Activated T-helper 1 cell treated with anti-CD3 and anti-CD28 coated beads, Interleukin-12 subunit alpha, Interleukin-12 subunit beta, Interleukin-2, Interleukin-4 antibody, amounts not matched to agents 30 ng/mL and 10 ng/mL and 1 ng/mL, durations not matched to agents 14 hours and 24 hours and 36 hours (primary cell): ENCODE measurements around the gene SERGEF. TPM values are rescaled to one million over a fixed set of nuclear protein-coding genes. Genes with fewer than 3 reads are reported as not detected.

ENCODE experiments used
- DNase-seq: peaks from one replicate; pipeline ENCODE4 v3.0.0; 2021; ENCODE audit warnings: low spot score
- H3K27ac Mint-ChIP-seq: one replicate; pipeline ENCODE4 v1.8.0; 2021; ENCODE audit warnings: mild to moderate bottlenecking, mixed read lengths
- H3K27me3 Mint-ChIP-seq: one replicate; pipeline ENCODE4 v1.8.0; 2022; ENCODE audit warnings: mild to moderate bottlenecking, moderate library complexity, mixed read lengths; ENCODE audit not compliant: insufficient read depth
- H3K36me3 Mint-ChIP-seq: one replicate; pipeline ENCODE4 v1.8.0; 2021; ENCODE audit warnings: low read depth, mixed read lengths
- H3K4me1 Mint-ChIP-seq: one replicate; pipeline ENCODE4 v1.8.0; 2021; ENCODE audit warnings: low read depth, mixed read lengths
- H3K4me3 Mint-ChIP-seq: one replicate; pipeline ENCODE4 v1.8.0; 2021; ENCODE audit warnings: mild to moderate bottlenecking, moderate library complexity, mixed read lengths
- H3K9me3 Mint-ChIP-seq: one replicate; pipeline ENCODE4 v1.8.0; 2021; ENCODE audit warnings: mixed read lengths
- intact Hi-C: fragments of 100-400 bp; cut with micrococcal nuclease; formaldehyde crosslinking; loops from one replicate; pipeline ENCODE4 v1.15.1; 2024
- total RNA-seq: library from RNA; stranded (reverse); gene quantifications from 2 replicates; pipeline ENCODE4 v1.2.3, GENCODE V29; 2022

SERGEF gene
- total RNA-seq, 1 donor from 2014 or later: 24.5 TPM

DNA sequence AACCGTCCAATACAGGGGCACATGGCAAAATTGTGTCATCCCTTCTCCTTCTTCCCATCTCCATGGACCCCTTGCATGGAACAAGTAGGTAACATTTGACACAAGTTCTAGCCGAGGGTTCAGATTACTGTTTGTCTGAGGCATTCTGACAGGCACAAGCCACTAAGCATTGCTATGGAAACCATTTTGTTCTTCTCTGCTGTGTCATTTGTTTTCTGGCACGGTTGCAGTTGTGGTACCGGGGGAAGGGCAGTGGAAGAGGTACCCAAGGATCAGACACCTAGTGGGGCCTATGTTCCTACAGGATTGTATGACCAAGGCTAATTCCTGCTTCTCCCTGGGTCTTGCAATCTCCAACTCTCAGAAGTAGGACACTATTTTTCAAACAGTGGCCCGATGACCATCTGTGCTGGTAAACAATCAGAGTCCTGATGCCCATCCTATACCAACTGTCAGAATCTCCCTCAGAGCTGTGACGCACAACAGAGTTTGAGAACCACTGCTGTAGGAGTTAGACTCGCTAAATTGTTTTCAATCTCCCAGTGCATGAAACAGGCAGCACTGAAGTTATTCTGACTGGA is 209.0 kb downstream of the SERGEF start:
- no peaks in the 10 kb centered on the region for H3K4me1 Mint-ChIP-seq
- no peaks in the 10 kb centered on the region for H3K36me3 Mint-ChIP-seq
- H3K4me3 Mint-ChIP-seq: no peak overlapping the region
- H3K9me3 Mint-ChIP-seq: no peaks in the 10 kb centered on the region
- intact Hi-C loops: no loop called here
- no peaks in the 10 kb centered on the region for H3K27me3 Mint-ChIP-seq
- no peak for DNase-seq
- H3K27ac Mint-ChIP-seq: no peak overlapping the region

DNA sequence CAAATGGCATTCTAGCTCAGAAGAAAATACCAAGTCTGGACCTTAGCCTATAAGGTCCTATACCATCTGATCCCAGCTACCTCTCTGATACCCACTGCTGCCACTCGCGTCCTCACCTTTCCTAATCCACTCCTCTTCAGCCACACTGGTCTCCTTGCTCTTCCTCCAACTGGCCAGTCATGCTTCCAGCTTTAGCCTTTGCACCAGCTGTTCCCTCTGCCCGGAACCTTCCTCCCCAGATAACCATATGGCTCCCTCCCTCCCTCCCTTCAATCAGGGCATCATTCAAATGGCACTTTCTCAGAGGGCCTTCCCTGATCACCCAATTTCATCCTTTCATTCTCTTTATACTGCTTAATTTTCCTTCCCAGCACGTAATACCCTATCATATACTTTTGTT is 210.4 kb downstream of the SERGEF start:
- intact Hi-C loops: no loop called here
- H3K36me3 Mint-ChIP-seq: no peaks in the 10 kb centered on the region
- H3K4me1 Mint-ChIP-seq: no peaks in the 10 kb centered on the region
- H3K4me3 Mint-ChIP-seq: no peak overlapping the region
- DNase-seq: no peak
- H3K9me3 Mint-ChIP-seq: no peaks in the 10 kb centered on the region
- no peak overlapping the region for H3K27ac Mint-ChIP-seq
- no peaks in the 10 kb centered on the region for H3K27me3 Mint-ChIP-seq

DNA sequence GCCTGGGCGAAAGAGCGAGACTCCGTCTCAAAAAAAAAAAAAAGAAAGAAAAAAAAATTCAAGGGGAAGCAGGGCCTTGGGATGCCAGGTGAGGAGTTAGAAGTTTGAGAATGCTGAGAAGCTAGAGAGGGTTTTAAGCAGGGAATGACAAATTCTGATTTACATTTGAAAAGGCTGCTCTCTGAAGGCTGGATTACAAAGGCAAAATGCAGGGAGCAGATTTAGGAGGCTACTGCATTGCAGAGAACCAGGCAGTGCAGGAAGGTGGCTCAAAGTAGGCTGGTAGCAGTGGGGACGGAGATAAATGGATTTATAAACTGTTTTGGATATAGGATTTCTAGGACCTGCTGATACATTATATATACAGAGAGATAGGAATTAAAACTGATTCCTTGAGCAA is 211.7 kb downstream of the SERGEF start:
- Mint-ChIP-seq H3K36me3 (no peaks in the 10 kb centered on the region), H3K9me3 (no peaks in the 10 kb centered on the region), H3K4me1 (no peaks in the 10 kb centered on the region), H3K27me3 (no peaks in the 10 kb centered on the region), H3K4me3 (no peak overlapping the region), H3K27ac (no peak overlapping the region)
- intact Hi-C loops: no loop called here
- DNase-seq: no peak

DNA sequence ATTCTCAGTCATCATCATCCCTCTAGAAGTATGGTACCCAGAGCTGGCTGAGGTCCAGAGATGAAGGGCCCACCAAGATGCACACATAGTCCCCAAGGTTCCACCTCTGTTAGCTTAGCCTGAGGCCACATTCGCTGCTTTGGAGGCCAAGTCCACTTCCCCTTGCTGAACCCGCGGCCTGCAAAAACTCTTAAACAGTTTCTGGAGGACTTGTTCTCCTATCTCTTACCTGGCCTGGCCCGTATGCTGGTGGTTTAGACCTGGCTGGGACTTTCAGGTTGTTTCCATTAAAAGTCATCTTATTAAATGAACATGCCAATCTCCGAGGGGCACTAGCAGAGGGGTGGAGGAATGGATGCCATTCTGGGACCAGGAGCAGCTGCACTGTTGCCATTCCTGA is 213.7 kb downstream of the SERGEF start:
- H3K27me3 Mint-ChIP-seq: no peaks in the 10 kb centered on the region
- intact Hi-C loops: no loop called here

DNA sequence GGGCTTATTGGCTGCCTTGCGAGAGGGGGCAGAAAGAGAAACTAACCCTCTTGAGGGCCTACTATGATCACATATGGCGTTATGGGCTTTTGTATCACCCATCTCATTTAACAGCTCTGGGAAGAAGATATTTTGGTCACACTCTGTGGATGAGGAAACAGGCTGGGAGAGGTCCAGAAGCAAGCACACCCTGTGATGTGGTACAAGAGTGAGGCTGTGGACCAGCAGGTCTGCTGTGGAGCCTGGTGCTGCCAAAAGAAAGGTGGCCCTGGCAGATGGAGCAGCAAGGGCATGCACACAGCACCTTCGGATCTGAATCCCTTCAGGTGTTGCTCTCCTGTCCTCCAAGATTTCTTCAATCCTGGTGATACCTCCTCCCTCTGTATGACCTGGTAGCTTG is 214.1 kb downstream of the SERGEF start:
- intact Hi-C loops: no loop called here
- H3K36me3 Mint-ChIP-seq: no peaks in the 10 kb centered on the region
- no peaks in the 10 kb centered on the region for H3K27me3 Mint-ChIP-seq
- no peaks in the 10 kb centered on the region for H3K9me3 Mint-ChIP-seq
- no peak overlapping the region for H3K4me3 Mint-ChIP-seq
- no peak overlapping the region for H3K27ac Mint-ChIP-seq
- no peak for DNase-seq
- H3K4me1 Mint-ChIP-seq: no peaks in the 10 kb centered on the region

More for the DNA sequence above, 213.7 kb downstream of the SERGEF start:
- DNase-seq: no peak
- Mint-ChIP-seq H3K4me3 (no peak overlapping the region), H3K9me3 (no peaks in the 10 kb centered on the region), H3K4me1 (no peaks in the 10 kb centered on the region), H3K36me3 (no peaks in the 10 kb centered on the region), H3K27ac (no peak overlapping the region)

DNA sequence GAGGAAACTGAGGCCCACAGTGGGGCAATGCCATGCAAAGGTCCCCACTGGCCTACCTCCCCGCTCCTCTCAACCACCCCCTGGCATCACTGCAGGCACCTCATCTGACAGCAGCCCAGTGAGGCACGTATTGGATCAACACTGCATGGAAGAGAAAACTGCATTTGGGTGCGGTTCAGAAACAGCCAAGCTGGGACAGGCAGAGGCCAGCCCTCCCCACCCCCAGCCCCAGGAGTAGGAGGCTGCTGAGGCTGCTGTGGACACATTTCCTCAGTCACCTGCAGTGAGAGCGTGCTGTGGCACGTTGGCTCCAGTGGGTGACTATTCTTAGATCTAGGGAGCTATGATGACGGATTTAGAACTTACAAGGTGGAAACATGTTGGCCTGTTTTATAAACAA is 214.6 kb downstream of the SERGEF start:
- intact Hi-C loops: no loop called here
- Mint-ChIP-seq H3K36me3 (no peaks in the 10 kb centered on the region), H3K27ac (no peak overlapping the region), H3K9me3 (no peaks in the 10 kb centered on the region), H3K4me3 (no peak overlapping the region), H3K27me3 (no peaks in the 10 kb centered on the region), H3K4me1 (no peaks in the 10 kb centered on the region)
- DNase-seq: no peak

DNA sequence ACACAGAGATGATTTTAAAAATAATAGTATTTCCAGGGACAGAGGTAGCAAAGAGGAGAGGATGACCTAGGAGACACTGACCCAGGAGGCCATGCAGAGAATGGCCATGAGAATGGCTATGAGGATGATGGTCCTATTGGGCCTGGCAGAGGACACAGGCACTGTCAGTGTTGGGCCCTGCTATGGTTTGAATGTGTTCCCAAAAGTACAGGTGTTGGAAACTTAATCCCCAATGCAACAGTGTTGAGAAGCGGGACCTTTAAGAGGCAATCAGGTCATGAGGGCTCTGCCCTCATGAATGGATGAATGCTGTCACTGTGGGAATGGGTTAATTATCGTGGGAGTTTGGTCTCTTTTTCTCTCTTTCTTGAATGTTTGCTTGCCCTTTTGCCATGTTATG is 216.7 kb downstream of the SERGEF start:
- Mint-ChIP-seq H3K9me3 (no peaks in the 10 kb centered on the region), H3K4me3 (no peak overlapping the region), H3K36me3 (no peaks in the 10 kb centered on the region), H3K27me3 (no peaks in the 10 kb centered on the region), H3K27ac (no peak overlapping the region), H3K4me1 (no peaks in the 10 kb centered on the region)
- no peak for DNase-seq
- intact Hi-C loops: no loop called here

DNA sequence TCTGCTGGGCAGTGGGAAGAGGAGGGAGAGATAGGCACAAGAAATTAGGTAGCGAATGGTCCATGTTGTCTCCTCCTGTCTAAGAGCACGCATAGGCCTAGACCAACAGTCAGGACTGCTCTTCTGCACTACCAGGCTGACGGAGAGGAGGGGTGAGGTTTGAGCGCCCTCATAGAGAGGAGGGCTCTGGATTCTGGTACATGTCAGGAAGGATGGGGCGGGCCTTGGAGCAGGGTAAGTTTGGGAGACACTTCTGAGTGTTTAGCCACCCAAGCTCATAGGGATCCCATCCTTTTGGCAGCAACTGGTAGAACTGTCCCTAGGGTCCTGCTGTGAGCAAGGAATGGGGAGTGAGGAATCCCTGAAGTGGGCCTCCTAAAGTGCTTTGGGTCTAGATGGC is 217.9 kb downstream of the SERGEF start:
- Mint-ChIP-seq H3K4me3 (no peak overlapping the region), H3K36me3 (no peaks in the 10 kb centered on the region), H3K27ac (no peak overlapping the region), H3K9me3 (no peaks in the 10 kb centered on the region), H3K4me1 (no peaks in the 10 kb centered on the region), H3K27me3 (no peaks in the 10 kb centered on the region)
- no peak for DNase-seq
- intact Hi-C loops: no loop called here

DNA sequence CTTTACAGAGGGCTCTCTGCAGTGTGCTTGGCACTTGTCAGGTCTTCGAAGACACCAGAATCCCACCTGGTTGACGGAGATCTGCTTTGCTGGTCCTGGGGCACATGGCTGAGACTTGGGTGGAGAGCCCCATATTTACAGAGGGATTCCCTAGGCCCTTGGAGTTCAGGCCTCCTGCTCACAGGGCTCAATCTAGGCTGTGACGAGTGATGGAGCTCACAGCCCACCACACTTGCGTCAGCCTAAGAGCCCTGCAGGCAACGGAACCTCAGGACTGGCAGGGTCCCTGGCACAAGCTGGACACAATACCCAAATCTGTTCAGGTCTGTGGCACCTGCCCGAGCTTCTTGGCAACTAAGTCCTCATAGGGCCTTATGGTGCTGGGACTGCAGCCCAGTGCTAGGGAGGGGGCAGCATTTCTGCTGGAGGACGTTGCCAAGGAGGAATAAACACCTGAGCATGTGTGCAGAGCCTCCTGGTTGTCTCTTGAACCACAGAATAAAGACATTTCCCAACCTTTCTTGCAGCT is 219.1 kb downstream of the SERGEF start:
- no peaks in the 10 kb centered on the region for H3K4me1 Mint-ChIP-seq
- H3K27me3 Mint-ChIP-seq: no peaks in the 10 kb centered on the region
- intact Hi-C loops: no loop called here
- no peak overlapping the region for H3K27ac Mint-ChIP-seq
- H3K9me3 Mint-ChIP-seq: no peaks in the 10 kb centered on the region
- H3K36me3 Mint-ChIP-seq: no peaks in the 10 kb centered on the region
- no peak overlapping the region for H3K4me3 Mint-ChIP-seq
- DNase-seq: no peak

DNA sequence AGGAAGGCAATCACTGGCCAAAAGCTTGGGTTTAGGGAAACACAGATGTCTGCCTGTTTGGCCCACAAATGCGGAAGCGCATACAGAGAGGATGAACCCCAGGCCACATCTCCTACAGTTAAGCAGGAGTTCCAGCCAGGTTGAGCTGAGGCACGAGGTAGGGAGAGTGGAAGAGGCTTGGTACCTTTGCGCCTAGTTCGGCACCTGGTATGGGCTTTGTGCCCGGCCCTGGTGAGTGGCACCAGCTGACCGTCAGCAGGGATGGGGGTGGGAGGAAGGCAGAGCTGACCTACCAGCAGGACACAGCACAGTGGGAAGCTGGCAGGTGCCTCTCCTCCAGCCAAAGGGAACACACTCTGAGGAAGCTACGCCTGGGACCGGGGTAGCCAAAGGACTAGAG is 220.7 kb downstream of the SERGEF start:
- no peak overlapping the region for H3K27ac Mint-ChIP-seq
- H3K4me1 Mint-ChIP-seq: no peaks in the 10 kb centered on the region
- intact Hi-C loops: no loop called here
- H3K9me3 Mint-ChIP-seq: no peaks in the 10 kb centered on the region
- no peaks in the 10 kb centered on the region for H3K36me3 Mint-ChIP-seq
- H3K27me3 Mint-ChIP-seq: no peaks in the 10 kb centered on the region
- DNase-seq: no peak
- no peak overlapping the region for H3K4me3 Mint-ChIP-seq

DNA sequence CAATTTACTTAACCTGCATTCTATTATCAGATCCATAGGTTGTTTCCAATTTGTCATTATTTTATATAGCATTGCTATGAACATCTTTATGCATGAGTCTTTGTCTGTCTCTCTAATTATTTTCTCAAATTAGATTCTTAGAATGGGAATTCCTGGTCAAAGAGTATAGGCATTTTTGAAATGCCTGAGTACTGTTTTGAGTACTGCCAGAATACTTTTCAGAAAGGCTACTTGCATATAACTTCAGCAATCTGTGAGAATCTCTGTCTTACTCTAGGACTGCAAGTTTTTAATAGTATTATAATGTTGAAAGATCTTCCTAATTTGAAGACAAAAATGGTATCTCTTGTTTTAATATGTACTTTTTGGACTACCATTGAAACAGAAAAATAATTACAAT is 221.7 kb downstream of the SERGEF start:
- intact Hi-C loops: no loop called here
- Mint-ChIP-seq H3K4me1 (no peaks in the 10 kb centered on the region), H3K27ac (no peak overlapping the region), H3K27me3 (no peaks in the 10 kb centered on the region), H3K36me3 (no peaks in the 10 kb centered on the region), H3K9me3 (no peaks in the 10 kb centered on the region), H3K4me3 (no peak overlapping the region)
- DNase-seq: no peak

DNA sequence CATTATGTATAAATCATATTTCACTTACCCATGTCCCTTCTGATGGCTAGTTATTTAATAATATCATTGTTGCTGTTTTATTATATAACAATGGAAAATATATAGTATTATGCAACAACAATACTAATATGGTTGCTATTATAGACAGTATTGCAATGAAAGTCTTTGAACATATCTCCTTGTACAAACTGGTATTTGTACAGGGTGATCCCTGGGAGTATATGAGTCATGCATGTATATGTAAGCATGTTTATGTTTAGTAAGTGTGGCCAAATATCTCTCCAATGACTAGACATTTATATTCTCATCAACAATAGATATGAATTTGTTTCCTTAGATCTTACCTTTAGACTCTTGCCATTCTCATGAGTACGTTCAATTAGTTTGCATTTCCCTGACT is 222.4 kb downstream of the SERGEF start:
- Mint-ChIP-seq H3K9me3 (no peaks in the 10 kb centered on the region), H3K27me3 (no peaks in the 10 kb centered on the region), H3K4me3 (no peak overlapping the region), H3K27ac (no peak overlapping the region), H3K4me1 (no peaks in the 10 kb centered on the region), H3K36me3 (no peaks in the 10 kb centered on the region)
- DNase-seq: no peak
- intact Hi-C loops: no loop called here

DNA sequence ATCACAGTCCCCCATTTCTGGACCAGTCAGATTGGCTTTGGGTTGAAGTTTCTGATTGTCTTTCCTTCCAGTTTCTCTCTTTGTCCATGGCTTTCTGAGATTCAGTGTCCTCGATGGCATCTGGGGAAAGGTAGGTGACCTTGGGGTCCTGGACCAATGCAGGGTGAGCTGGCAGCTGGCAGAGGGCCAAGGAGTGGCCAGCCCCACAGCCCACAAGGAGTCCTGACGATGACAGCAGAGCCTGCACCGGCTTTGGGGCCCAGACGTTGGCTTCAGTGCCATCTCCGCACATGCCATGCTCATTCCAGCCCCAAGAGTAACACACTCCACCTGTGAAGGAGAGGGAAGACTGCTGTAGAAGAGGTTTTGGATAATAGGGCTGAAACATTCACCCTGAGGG is 224.8 kb downstream of the SERGEF start:
- intact Hi-C loops: no loop called here
- no peaks in the 10 kb centered on the region for H3K36me3 Mint-ChIP-seq
- H3K27ac Mint-ChIP-seq: no peak overlapping the region
- no peaks in the 10 kb centered on the region for H3K4me1 Mint-ChIP-seq
- no peaks in the 10 kb centered on the region for H3K9me3 Mint-ChIP-seq
- no peak overlapping the region for H3K4me3 Mint-ChIP-seq
- no peak for DNase-seq
- no peaks in the 10 kb centered on the region for H3K27me3 Mint-ChIP-seq

DNA sequence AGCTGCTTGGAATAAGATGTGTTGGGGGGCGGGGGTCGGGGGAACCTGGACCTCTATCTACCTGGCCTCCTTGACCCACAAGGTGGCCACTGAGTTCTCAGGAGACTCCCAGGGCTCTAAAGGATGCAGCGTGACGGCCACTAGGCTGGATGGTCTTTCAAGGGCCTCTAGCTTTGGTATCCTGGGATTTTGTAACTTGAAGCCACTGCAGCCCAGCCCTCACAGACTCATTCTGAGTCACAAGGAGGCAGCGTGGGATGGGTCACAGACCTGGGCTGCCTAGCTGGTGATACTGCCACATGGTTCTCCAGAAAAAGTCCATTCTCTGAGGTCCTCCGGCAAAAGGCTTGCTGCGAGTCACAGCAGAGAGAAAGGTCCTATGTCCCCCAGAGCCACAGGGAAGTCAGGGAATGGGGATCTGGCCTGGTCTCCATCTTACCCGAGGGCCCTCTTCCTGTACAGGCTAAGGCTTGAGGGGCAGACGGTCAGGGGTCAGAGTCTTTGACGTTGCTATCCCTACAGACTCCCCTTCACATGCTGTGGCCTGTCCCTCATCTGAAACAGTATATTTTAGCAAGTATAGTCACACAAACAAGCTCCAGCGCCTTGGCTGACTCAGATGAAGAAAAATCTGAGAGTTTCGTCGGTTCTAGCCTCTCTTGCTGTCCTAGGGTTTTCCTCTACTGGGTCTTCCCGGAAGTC is 225.9 kb downstream of the SERGEF start:
- Mint-ChIP-seq H3K4me1 (no peaks in the 10 kb centered on the region), H3K27me3 (no peaks in the 10 kb centered on the region), H3K4me3 (no peak overlapping the region), H3K27ac (no peak overlapping the region), H3K36me3 (no peaks in the 10 kb centered on the region), H3K9me3 (no peaks in the 10 kb centered on the region)
- intact Hi-C loops: no loop called here
- DNase-seq: no peak
